KMS-11 (cell line): ENCODE measurements around the gene HELB.

Experiments used
- H2AFZ ChIP-seq: fragments of 200-600 bp; sonication (generic); 2 replicates; pipeline ENCODE4 v1.6.1; 2016; ENCODE audit warnings: antibody characterized with exemption, mixed run types, low read depth
- H3K27ac ChIP-seq: fragments of 200-600 bp; sonication (generic); 2 replicates; pipeline ENCODE4 v1.6.1; 2016; ENCODE audit warnings: mild to moderate bottlenecking, mixed run types
- H3K27me3 ChIP-seq: fragments of 200-600 bp; sonication (generic); 2 replicates; pipeline ENCODE4 v1.6.1; 2017; ENCODE audit warnings: mild to moderate bottlenecking, low read depth, mixed run types, moderate library complexity; ENCODE audit not compliant: insufficient read depth
- H3K36me3 ChIP-seq: fragments of 200-600 bp; sonication (generic); 2 replicates; pipeline ENCODE4 v1.6.1; 2017; ENCODE audit warnings: mild to moderate bottlenecking, mixed run types; ENCODE audit not compliant: insufficient read depth
- H3K4me1 ChIP-seq: fragments of 200-600 bp; sonication (generic); 2 replicates; pipeline ENCODE4 v1.6.1; 2016; ENCODE audit warnings: mild to moderate bottlenecking, low read depth, mixed run types; ENCODE audit not compliant: poor library complexity, severe bottlenecking
- H3K4me2 ChIP-seq: fragments of 200-600 bp; sonication (generic); 2 replicates; pipeline ENCODE4 v1.7.0; 2016; ENCODE audit warnings: mild to moderate bottlenecking, mixed run types
- H3K4me3 ChIP-seq: fragments of 200-600 bp; sonication (generic); IDR thresholded peaks from 2 replicates; pipeline ENCODE4 v1.6.1; 2017; ENCODE audit warnings: low read depth, low read length, mixed read lengths; ENCODE audit not compliant: insufficient read depth
- H3K79me2 ChIP-seq: fragments of 200-600 bp; sonication (generic); 2 replicates; pipeline ENCODE4 v1.6.1; 2016; ENCODE audit warnings: low read depth, mixed run types; ENCODE audit not compliant: insufficient read depth
- H3K9ac ChIP-seq: fragments of 200-600 bp; sonication (generic); 2 replicates; pipeline ENCODE4 v1.6.1; 2016; ENCODE audit warnings: mild to moderate bottlenecking, mixed run types
- H4K20me1 ChIP-seq: fragments of 200-600 bp; sonication (generic); 2 replicates; pipeline ENCODE4 v1.6.1; 2016; ENCODE audit warnings: mild to moderate bottlenecking, mixed run types; ENCODE audit not compliant: insufficient read depth
- TF ChIP-seq, protein P1 (sequence below): fragments of 200-600 bp; sonication (generic); conservative IDR thresholded peaks from 2 replicates; pipeline ENCODE4 v1.6.1; 2017; ENCODE audit warnings: low read depth, mild to moderate bottlenecking, antibody characterized with exemption, low read length, moderate library complexity, mixed read lengths

HELB gene

DNA sequence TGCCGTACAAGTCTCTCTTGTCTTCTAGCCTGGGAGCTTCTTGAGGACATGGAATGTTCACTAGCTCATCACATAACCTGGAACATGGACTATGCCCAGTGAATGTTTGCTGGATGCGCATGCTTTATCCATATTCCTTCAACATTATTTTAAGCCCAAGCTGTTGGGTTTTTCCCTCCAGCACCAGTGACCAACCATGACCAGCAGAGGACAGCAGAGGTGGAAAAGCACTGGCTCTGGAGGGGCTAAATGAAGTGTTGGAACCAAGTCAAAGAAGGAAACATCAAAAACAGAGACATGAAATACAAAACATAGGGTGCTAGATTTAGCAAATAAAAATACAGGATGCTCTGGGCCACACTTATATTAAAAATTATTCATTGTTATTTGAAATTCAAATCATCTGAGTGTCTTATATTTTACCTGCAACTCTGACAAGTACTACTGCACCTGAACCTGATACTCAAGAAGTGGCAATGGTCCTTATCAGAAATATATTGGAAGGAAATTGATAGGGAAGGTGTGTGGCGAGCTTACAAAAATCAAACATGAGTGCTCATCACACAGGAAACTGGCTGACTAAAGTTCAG is 23.1 kb upstream of the HELB start:
- H4K20me1 ChIP-seq, result no peaks in the 10 kb centered on the region
- no peaks in the 10 kb centered on the region for H3K4me1 ChIP-seq
- H3K27ac ChIP-seq, result no peak overlapping the region
- no peak overlapping the region for H2AFZ ChIP-seq
- H3K4me3 ChIP-seq, result no peak overlapping the region
- no peaks in the 10 kb centered on the region for H3K27me3 ChIP-seq
- TF ChIP-seq, protein P1, sequence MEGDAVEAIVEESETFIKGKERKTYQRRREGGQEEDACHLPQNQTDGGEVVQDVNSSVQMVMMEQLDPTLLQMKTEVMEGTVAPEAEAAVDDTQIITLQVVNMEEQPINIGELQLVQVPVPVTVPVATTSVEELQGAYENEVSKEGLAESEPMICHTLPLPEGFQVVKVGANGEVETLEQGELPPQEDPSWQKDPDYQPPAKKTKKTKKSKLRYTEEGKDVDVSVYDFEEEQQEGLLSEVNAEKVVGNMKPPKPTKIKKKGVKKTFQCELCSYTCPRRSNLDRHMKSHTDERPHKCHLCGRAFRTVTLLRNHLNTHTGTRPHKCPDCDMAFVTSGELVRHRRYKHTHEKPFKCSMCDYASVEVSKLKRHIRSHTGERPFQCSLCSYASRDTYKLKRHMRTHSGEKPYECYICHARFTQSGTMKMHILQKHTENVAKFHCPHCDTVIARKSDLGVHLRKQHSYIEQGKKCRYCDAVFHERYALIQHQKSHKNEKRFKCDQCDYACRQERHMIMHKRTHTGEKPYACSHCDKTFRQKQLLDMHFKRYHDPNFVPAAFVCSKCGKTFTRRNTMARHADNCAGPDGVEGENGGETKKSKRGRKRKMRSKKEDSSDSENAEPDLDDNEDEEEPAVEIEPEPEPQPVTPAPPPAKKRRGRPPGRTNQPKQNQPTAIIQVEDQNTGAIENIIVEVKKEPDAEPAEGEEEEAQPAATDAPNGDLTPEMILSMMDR, result peak; percentile 82
- no peaks in the 10 kb centered on the region for H3K79me2 ChIP-seq
- no peaks in the 10 kb centered on the region for H3K36me3 ChIP-seq
- H3K4me2 ChIP-seq, result no peak overlapping the region
- no peak overlapping the region for H3K9ac ChIP-seq

DNA sequence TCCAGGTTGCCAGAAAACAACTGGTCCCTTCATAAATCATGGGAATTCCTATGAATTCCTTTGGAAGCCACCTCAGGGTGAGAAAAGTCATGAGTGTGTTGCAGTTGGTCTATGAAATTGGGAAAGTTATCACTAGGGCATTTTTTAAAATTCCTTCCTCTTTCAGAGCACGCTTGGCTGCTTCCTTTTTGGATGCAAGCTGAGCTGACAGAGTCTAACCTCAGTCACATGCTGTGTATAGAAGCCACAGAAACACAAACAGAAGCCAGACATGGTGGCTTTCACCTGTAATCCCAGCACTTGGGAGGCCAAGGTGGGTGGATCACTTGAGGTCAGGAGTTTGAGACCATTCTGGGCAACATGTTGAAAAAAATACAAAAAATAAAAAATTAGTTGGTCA is 21.7 kb upstream of the HELB start:
- Histone ChIP-seq H3K27ac (no peak overlapping the region), H3K4me3 (no peak overlapping the region)
- TF ChIP-seq, protein P1, result no peak

DNA sequence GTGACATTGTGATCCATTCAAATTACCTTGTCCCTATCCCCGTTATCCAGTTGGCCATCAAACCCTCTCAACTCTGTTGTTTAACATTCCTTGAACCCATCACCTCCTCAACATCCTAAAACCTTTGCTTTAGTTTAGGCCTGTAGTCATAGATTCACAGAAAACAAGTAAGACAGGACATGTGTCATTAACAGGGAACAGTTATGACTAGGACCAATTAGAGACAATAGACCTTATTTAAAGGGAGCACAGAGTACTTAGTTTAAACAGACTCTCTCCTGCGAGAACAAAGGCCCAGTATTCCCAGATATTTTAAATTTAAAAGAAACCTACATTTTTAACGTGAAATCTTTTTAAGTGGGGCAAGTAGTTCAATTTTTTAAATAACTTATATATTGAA is 20.0 kb upstream of the HELB start:
- Histone ChIP-seq H3K79me2 (no peaks in the 10 kb centered on the region), H3K27me3 (no peaks in the 10 kb centered on the region), H4K20me1 (no peaks in the 10 kb centered on the region), H3K9ac (no peak overlapping the region), H3K27ac (no peak overlapping the region), H3K4me1 (no peaks in the 10 kb centered on the region), H2AFZ (no peak overlapping the region), H3K36me3 (no peaks in the 10 kb centered on the region), H3K4me2 (no peak overlapping the region), H3K4me3 (no peak overlapping the region)
- TF ChIP-seq, protein P1, result no peak

More for the DNA sequence above, 21.7 kb upstream of the HELB start:
- Histone ChIP-seq H3K9ac (no peak overlapping the region), H3K27me3 (no peaks in the 10 kb centered on the region), H3K4me1 (no peaks in the 10 kb centered on the region), H3K79me2 (no peaks in the 10 kb centered on the region), H3K36me3 (no peaks in the 10 kb centered on the region), H3K4me2 (no peak overlapping the region), H4K20me1 (no peaks in the 10 kb centered on the region), H2AFZ (no peak overlapping the region)

DNA sequence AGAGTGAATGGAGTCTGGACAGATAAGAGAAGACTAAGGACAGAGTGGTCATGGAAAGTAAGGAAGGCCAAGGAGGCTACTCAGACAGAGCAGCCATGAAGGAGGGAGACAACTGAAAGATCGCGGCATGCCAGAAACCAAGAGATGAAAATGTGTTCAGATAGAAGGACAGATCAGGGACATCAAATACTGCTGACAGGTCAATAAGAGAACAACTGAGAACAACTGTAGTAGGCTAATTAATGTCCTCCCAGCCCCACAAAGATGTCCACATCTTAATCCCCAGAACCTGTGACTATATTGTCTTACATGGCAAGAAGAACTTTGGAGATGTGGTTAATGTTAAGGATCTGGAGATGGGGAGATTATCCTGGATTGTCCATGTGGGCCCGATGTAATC is 15.0 kb upstream of the HELB start:
- Histone ChIP-seq H3K4me3 (no peak overlapping the region), H3K27me3 (no peaks in the 10 kb centered on the region), H3K36me3 (no peaks in the 10 kb centered on the region), H3K79me2 (no peaks in the 10 kb centered on the region), H2AFZ (no peak overlapping the region), H3K4me1 (no peaks in the 10 kb centered on the region), H4K20me1 (no peaks in the 10 kb centered on the region), H3K9ac (no peak overlapping the region), H3K27ac (no peak overlapping the region), H3K4me2 (no peak overlapping the region)
- TF ChIP-seq, protein P1, result no peak
